ENCODE results near the gene PTTG1IP2. TPM values are rescaled to one million over a fixed set of nuclear protein-coding genes. Genes with fewer than 3 reads are reported as not detected.

Gene PTTG1IP2
- total RNA-seq, 2 donors from 2014 or later, result not detected

- H3K4me3 ChIP-seq, result no peak overlapping the region
- no peaks in the 10 kb centered on the region for H3K9me3 ChIP-seq
- no peaks in the 10 kb centered on the region for H3K36me3 ChIP-seq (replicated peaks in 1 of 2; ENCODE audit: insufficient read depth in 1 of 2, low read depth in 2 of 2)
- DNase-seq, result no peak
- H3K27me3 ChIP-seq, result no peaks in the 10 kb centered on the region
- no peaks in the 10 kb centered on the region for H3K4me1 ChIP-seq
- H3K27ac ChIP-seq, result no peak overlapping the region
- ATAC-seq, result no peak
- intact Hi-C loops (cut with DNase I), result no loop called here
- TF ChIP-seq POLR2A (IDR thresholded peaks at IDR 0.05), result no peak
- TF ChIP-seq, protein P1, sequence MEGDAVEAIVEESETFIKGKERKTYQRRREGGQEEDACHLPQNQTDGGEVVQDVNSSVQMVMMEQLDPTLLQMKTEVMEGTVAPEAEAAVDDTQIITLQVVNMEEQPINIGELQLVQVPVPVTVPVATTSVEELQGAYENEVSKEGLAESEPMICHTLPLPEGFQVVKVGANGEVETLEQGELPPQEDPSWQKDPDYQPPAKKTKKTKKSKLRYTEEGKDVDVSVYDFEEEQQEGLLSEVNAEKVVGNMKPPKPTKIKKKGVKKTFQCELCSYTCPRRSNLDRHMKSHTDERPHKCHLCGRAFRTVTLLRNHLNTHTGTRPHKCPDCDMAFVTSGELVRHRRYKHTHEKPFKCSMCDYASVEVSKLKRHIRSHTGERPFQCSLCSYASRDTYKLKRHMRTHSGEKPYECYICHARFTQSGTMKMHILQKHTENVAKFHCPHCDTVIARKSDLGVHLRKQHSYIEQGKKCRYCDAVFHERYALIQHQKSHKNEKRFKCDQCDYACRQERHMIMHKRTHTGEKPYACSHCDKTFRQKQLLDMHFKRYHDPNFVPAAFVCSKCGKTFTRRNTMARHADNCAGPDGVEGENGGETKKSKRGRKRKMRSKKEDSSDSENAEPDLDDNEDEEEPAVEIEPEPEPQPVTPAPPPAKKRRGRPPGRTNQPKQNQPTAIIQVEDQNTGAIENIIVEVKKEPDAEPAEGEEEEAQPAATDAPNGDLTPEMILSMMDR (IDR thresholded peaks at IDR 0.05), result no peak
- WGBS, 2 donors, result 79 to 100% methylated on average over 1 of the region's 1 CpG
These were observed 25.8 kb downstream of the PTTG1IP2 start for GRCh38 chr7:90495241-90495640.

- Histone ChIP-seq H3K27me3 (no peaks in the 10 kb centered on the region), H3K4me1 (no peaks in the 10 kb centered on the region), H3K36me3 (replicated peaks in 1 of 2; ENCODE audit: insufficient read depth in 1 of 2, low read depth in 2 of 2) (no peaks in the 10 kb centered on the region), H3K27ac (no peak overlapping the region), H3K9me3 (no peaks in the 10 kb centered on the region), H3K4me3 (no peak overlapping the region)
- intact Hi-C loops (cut with DNase I), result no loop called here
- ATAC-seq (no peak), DNase-seq (no peak)
- TF ChIP-seq, protein P1 (IDR thresholded peaks at IDR 0.05), result no peak
- no peak for TF ChIP-seq POLR2A (IDR thresholded peaks at IDR 0.05)
- WGBS, 2 donors, result 86 to 87% methylated on average over 4 of the region's 4 CpGs
These were observed 33.1 kb downstream of the PTTG1IP2 start for GRCh38 chr7:90502539-90502938.

DNA sequence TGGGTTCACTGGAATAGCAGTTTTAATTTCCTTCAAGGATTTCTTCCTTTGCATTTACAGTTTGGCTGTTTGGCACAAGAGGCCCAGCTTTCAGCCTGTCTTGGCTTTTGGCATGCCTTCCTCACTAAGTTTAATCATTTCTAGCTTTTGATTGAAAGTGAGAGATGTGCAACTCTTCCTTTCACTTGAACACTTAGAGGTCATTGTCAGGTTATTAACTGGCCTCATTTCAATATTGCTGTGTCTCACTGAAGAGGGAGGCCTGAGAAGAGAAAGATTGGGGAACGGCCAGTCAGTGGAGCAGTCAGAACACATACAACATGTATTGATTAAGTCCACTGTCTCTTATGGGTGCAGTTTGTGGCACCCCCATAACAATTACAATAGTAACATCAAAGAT is 33.9 kb downstream of the PTTG1IP2 start:
- WGBS, 2 donors, result 84 to 92% methylated on average over 1 of the region's 1 CpG
- Histone ChIP-seq H3K4me1 (no peaks in the 10 kb centered on the region), H3K4me3 (no peak overlapping the region), H3K9me3 (no peaks in the 10 kb centered on the region), H3K27ac (no peak overlapping the region), H3K27me3 (no peaks in the 10 kb centered on the region), H3K36me3 (replicated peaks in 1 of 2; ENCODE audit: insufficient read depth in 1 of 2, low read depth in 2 of 2) (no peaks in the 10 kb centered on the region)
- intact Hi-C loops (cut with DNase I), result no loop called here
- ATAC-seq (no peak), DNase-seq (no peak)
- TF ChIP-seq POLR2A (IDR thresholded peaks at IDR 0.05), result no peak
- TF ChIP-seq, protein P1 (IDR thresholded peaks at IDR 0.05), result no peak

DNA sequence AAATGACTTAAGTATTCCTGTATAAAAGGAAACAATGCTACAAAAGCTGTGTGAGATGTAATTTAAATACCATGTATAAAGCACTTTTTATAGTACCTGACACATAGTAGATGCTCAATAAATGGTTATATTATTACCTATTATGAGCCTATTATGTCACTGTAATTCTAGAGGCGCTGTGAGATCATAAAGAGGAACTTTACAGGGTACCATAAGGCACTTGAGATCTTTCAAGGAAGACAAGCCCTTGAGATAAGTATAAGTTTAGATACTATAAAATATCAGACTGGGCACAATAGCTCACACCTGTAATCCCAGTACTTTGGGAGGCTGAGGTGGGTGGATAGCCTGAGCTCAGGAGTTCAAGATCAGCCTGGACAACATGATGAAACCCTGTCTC is 38.3 kb downstream of the PTTG1IP2 start:
- H3K4me1 ChIP-seq, result no peaks in the 10 kb centered on the region
- no peaks in the 10 kb centered on the region for H3K9me3 ChIP-seq
- 98 to 100% methylated on average over 1 of the region's 1 CpG for WGBS, 2 donors
- intact Hi-C loops (cut with DNase I), result no loop called here
- H3K27ac ChIP-seq, result no peak overlapping the region
- H3K36me3 ChIP-seq (replicated peaks in 1 of 2; ENCODE audit: insufficient read depth in 1 of 2, low read depth in 2 of 2), result no peaks in the 10 kb centered on the region
- no peaks in the 10 kb centered on the region for H3K27me3 ChIP-seq
- TF ChIP-seq, protein P1 (IDR thresholded peaks at IDR 0.05), result no peak
- TF ChIP-seq POLR2A (IDR thresholded peaks at IDR 0.05), result no peak
- no peak for ATAC-seq
- DNase-seq, result no peak
- H3K4me3 ChIP-seq, result no peak overlapping the region

DNA sequence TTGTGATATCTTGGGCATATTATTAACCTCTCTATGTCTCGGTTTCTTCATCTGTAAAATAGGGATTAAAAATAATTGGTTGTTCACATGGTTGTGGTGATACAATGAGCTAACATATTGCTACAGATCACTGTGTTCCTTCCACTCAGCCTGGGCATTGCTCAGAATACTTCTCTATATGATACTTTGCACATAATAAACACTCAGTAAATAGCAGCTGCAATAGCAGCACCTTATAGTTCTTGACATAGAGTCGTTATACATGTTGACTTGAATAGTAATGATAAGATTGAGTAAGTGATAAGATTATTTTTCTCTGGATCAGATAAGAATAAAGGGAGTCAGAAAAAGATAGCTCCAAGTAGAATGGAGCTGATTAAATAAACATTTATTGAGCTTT is 42.3 kb downstream of the PTTG1IP2 start:
- no peaks in the 10 kb centered on the region for H3K9me3 ChIP-seq
- no peaks in the 10 kb centered on the region for H3K4me1 ChIP-seq
- ATAC-seq (no peak), DNase-seq (no peak)
- intact Hi-C loops (cut with DNase I), result no loop called here
- 61 to 63% methylated on average over 2 of the region's 2 CpGs for WGBS, 2 donors
- no peaks in the 10 kb centered on the region for H3K27me3 ChIP-seq
- no peaks in the 10 kb centered on the region for H3K36me3 ChIP-seq (replicated peaks in 1 of 2; ENCODE audit: insufficient read depth in 1 of 2, low read depth in 2 of 2)
- no peak overlapping the region for H3K4me3 ChIP-seq
- no peak overlapping the region for H3K27ac ChIP-seq
- no peak for TF ChIP-seq POLR2A (IDR thresholded peaks at IDR 0.05)
- TF ChIP-seq, protein P1 (IDR thresholded peaks at IDR 0.05), result no peak
